ENCODE results near the gene GLIS1.

The GLIS1 gene

GRCh38 chr1:53514436-53514835 is 224.5 kb downstream of the GLIS1 start:
- DNase-seq = no peak

- no peak for DNase-seq
Measured at GRCh38 chr1:53513846-53514245, 225.1 kb downstream of the GLIS1 start.

GRCh38 chr1:53512807-53513755 is 225.9 kb downstream of the GLIS1 start:
- no peak for DNase-seq

- DNase-seq = peak; percentile 87
Measured at GRCh38 chr1:53511933-53512806, 226.8 kb downstream of the GLIS1 start.

GRCh38 chr1:53511323-53511932 is 227.5 kb downstream of the GLIS1 start:
- DNase-seq = no peak

GRCh38 chr1:53510215-53510614 is 228.7 kb downstream of the GLIS1 start:
- DNase-seq = no peak

GRCh38 chr1:53509775-53510174 is 229.2 kb downstream of the GLIS1 start:
- no peak for DNase-seq

GRCh38 chr1:53508991-53509666 is 229.8 kb downstream of the GLIS1 start:
- no peak for DNase-seq

GRCh38 chr1:53508056-53508990 is 230.6 kb downstream of the GLIS1 start:
- DNase-seq = no peak

GRCh38 chr1:53507116-53507820 is 231.7 kb downstream of the GLIS1 start:
- no peak for DNase-seq

GRCh38 chr1:53506355-53507050 is 232.5 kb downstream of the GLIS1 start:
- DNase-seq = no peak

GRCh38 chr1:53505891-53506290 is 233.1 kb downstream of the GLIS1 start:
- DNase-seq = no peak

GRCh38 chr1:53505401-53505800 is 233.6 kb downstream of the GLIS1 start:
- no peak for DNase-seq

- no peak for DNase-seq
Measured at GRCh38 chr1:53504901-53505300, 234.1 kb downstream of the GLIS1 start.

- DNase-seq = no peak
Measured at GRCh38 chr1:53503433-53504217, 235.3 kb downstream of the GLIS1 start.

- DNase-seq = peak; percentile 4
Measured at GRCh38 chr1:53502641-53503432, 236.1 kb downstream of the GLIS1 start.

- DNase-seq = no peak
Measured at GRCh38 chr1:53501065-53502005, 237.6 kb downstream of the GLIS1 start.
